Mesothelial cell of epicardium (in vitro differentiated cells): ENCODE results near the gene EYS. TPM values are rescaled to one million over a fixed set of nuclear protein-coding genes. Genes with fewer than 3 reads are reported as not detected.

ENCODE experiments used
- DNase-seq, 2 experiments: peaks; one replicate each; pipeline ENCODE4 v3.0.0; 2021; ENCODE audit warnings: low spot score in 2 of 2; ENCODE audit not compliant: unreplicated experiment in 2 of 2
- H3K27ac Mint-ChIP-seq: 2 replicates; pipeline ENCODE4 v1.8.0; 2021; ENCODE audit warnings: mixed read lengths
- H3K27me3 Mint-ChIP-seq: 2 replicates; pipeline ENCODE4 v1.8.0; 2021; ENCODE audit warnings: low read depth, mixed read lengths
- H3K36me3 Mint-ChIP-seq: 2 replicates; pipeline ENCODE4 v1.8.0; 2021; ENCODE audit warnings: mixed read lengths
- H3K4me1 Mint-ChIP-seq: 2 replicates; pipeline ENCODE4 v1.8.0; 2021; ENCODE audit warnings: mixed read lengths
- H3K4me3 Mint-ChIP-seq: 2 replicates; pipeline ENCODE4 v1.8.0; 2021; ENCODE audit warnings: mild to moderate bottlenecking, moderate library complexity, mixed read lengths
- H3K9me3 Mint-ChIP-seq: 2 replicates; pipeline ENCODE4 v1.8.0; 2021; ENCODE audit warnings: mixed read lengths
- CTCF ChIP-seq: fragments of 200-600 bp; sonication (generic); IDR thresholded peaks from one replicate; pipeline ENCODE4 v1.5.0; 2021; ENCODE audit warnings: antibody characterized with exemption; ENCODE audit not compliant: unreplicated experiment
- total RNA-seq: library from RNA; stranded (reverse); gene quantifications from 3 replicates; pipeline ENCODE4 v1.2.1, GENCODE V29; 2021

Gene EYS
- total RNA-seq, 1 donor from 2014 or later, result 0.69 TPM

DNA sequence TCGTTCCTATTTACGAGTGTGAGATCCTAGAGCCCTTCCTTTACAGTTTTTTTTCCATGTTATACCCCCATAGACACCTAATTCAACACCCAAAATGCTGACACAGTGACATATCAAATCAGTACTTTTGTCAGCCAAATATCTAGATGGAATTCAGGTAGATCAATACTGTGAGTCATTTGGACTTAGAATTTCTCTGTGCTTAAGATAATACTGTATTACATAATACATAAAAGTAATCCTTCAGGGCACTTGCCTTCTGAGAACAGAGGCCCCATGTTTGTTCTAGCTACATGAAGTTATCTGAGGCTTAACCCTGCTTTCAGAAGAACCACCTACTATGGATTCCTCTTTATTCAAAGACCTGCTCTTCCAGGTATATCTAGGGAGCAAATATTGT is 1448.3 kb downstream of the EYS start:
- peaks cover 15% of the 10 kb centered on the region for H3K4me1 Mint-ChIP-seq
- H3K27ac Mint-ChIP-seq, result no peak overlapping the region
- H3K9me3 Mint-ChIP-seq, result no peaks in the 10 kb centered on the region
- H3K27me3 Mint-ChIP-seq, result no peaks in the 10 kb centered on the region
- TF ChIP-seq CTCF, result no peak
- no peak overlapping the region for H3K4me3 Mint-ChIP-seq
- H3K36me3 Mint-ChIP-seq, result no peaks in the 10 kb centered on the region
- DNase-seq, result no peak

GRCh38 chr6:64258302-64258701 is 1448.7 kb downstream of the EYS start:
- H3K36me3 Mint-ChIP-seq, result no peaks in the 10 kb centered on the region
- no peak for DNase-seq
- H3K4me1 Mint-ChIP-seq, result peaks cover 12% of the 10 kb centered on the region
- no peak for TF ChIP-seq CTCF
- H3K9me3 Mint-ChIP-seq, result no peaks in the 10 kb centered on the region
- no peak overlapping the region for H3K4me3 Mint-ChIP-seq
- H3K27ac Mint-ChIP-seq, result no peak overlapping the region
- H3K27me3 Mint-ChIP-seq, result no peaks in the 10 kb centered on the region

DNA sequence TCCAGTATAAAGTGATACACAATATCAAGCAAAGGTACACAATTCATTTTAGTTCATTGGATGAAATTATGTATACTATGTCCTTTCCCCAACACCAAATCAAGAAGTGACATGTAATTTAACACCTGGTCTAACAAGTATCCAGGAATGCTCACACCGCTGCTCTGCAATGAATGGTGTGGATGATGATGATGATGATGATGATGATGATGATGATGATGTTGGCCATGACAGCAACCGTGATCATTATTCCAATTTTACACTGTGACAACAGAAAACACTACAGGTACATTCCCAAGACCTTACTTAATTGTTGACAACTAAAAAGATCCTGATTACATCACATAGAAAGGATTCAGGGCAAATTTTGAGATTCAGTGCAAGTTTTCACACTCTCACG is 1449.4 kb downstream of the EYS start:
- no peak for TF ChIP-seq CTCF
- Mint-ChIP-seq H3K27me3 (no peaks in the 10 kb centered on the region), H3K27ac (no peak overlapping the region), H3K4me3 (no peak overlapping the region), H3K9me3 (no peaks in the 10 kb centered on the region), H3K36me3 (no peaks in the 10 kb centered on the region), H3K4me1 (peaks cover 7% of the 10 kb centered on the region)
- DNase-seq, result no peak

DNA sequence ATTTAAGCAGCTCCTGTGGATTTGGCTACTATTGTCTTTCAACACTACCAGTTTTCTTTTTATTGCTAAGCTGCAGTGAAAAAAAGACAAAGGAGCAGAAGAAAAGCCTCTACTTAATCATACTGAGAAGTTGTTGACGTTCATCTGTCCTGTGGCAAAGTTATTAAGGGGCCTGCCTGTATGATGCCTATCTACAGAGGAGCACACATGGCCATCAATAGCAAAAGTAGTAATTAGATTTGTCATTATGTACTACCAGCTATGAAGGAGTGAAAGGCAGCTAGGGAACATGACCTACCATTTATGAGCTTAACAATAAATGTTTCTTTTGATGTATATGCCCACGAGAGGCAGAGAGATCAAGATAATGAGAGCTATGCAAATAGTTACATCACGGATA is 1450.5 kb downstream of the EYS start:
- TF ChIP-seq CTCF, result no peak
- Mint-ChIP-seq H3K4me3 (no peak overlapping the region), H3K4me1 (peaks cover 5% of the 10 kb centered on the region), H3K27ac (no peak overlapping the region), H3K36me3 (no peaks in the 10 kb centered on the region), H3K27me3 (no peaks in the 10 kb centered on the region), H3K9me3 (no peaks in the 10 kb centered on the region)
- no peak for DNase-seq

DNA sequence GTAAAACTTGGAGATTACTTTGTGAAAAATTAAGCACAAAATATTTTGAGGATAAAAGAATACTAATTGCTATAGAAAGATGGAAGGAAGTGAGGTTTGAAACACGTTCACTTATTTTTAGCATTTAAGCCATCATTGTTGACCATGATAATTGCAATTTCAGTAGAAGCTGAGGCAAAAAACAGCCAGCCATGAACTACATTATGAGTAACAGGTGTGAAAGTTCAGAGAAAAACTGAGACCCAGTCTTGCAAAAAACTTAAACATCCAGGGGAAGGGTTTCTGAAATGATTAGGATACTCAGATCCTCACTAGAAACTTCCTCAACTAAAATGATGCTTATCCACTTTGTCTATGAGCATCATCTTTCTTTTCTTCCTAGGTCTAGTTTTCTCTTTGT is 1452.0 kb downstream of the EYS start:
- no peaks in the 10 kb centered on the region for H3K36me3 Mint-ChIP-seq
- no peak for DNase-seq

More for the DNA sequence above, 1452.0 kb downstream of the EYS start:
- Mint-ChIP-seq H3K4me3 (no peak overlapping the region), H3K27ac (no peak overlapping the region), H3K4me1 (peaks cover 9% of the 10 kb centered on the region), H3K9me3 (no peaks in the 10 kb centered on the region), H3K27me3 (no peaks in the 10 kb centered on the region)
- TF ChIP-seq CTCF, result no peak
